ENCODE data around the gene CD82.

DNA sequence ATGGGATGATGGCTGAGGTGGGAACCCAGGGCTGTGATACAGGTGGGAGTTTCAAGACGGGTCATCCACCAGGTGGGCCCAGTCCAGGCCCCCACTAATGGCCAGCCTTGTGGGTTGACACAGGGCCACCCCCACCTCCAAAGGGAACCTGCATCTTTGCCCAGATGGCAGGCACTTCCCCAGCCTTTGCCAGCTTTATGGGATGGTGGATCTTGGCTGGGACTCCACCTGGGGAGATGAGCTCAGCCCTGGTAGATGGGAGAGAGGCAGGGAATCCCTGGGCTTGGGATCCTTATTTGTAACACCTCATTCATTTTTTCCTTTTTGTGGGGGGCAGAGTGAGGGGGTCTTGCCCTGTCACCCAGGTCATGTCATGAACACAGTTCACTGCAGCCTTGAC, 33.4 kb downstream of the CD82 start:
- TF ChIP-seq EZH2phosphoT487 (IDR thresholded peaks at IDR 0.05; ENCODE audit: insufficient read depth, low read depth) (no peak), EZH2 (IDR thresholded peaks at IDR 0.05; ENCODE audit: insufficient read depth, poor library complexity, severe bottlenecking) (no peak)

All from GM23248 (cell line).